ENCODE results near the gene ATG13.

The ATG13 gene

GRCh38 chr11:46643531-46643930 lies 26.2 kb downstream of the ATG13 start:
- TF ChIP-seq SUZ12 (IDR thresholded peaks at IDR 0.05; ENCODE audit: extremely low read depth, insufficient read depth, insufficient read length) (no peak), ZNF274 (IDR thresholded peaks at IDR 0.05; ENCODE audit: low read depth, low read length) (no peak), YY1 (IDR thresholded peaks at IDR 0.05; ENCODE audit: insufficient read depth, insufficient read length) (no peak)
- no peaks in the 10 kb centered on the region for H3K27me3 ChIP-seq (ENCODE audit: insufficient read depth, insufficient read length)
- H3K4me1 ChIP-seq (ENCODE audit: insufficient read depth, insufficient read length) = no peaks in the 10 kb centered on the region
- H3K9me3 ChIP-seq (ENCODE audit: insufficient read depth, low read length) = peaks cover 6% of the 10 kb centered on the region; the same call in 1 of the 2 replicates
- no peak overlapping the region for H3K4me3 ChIP-seq (ENCODE audit: insufficient read length, low read depth)
- H3K9ac ChIP-seq (ENCODE audit: insufficient read length, low read depth) = no peak overlapping the region
- no peak for DNase-seq (ENCODE audit: low read depth, low spot score)
- H3K36me3 ChIP-seq (ENCODE audit: insufficient read depth, insufficient read length, low read length) = peaks cover 58% of the 10 kb centered on the region

GRCh38 chr11:46643986-46644385 lies 26.6 kb downstream of the ATG13 start:
- H3K36me3 ChIP-seq (ENCODE audit: insufficient read depth, insufficient read length, low read length) = peaks cover 58% of the 10 kb centered on the region
- no peak for DNase-seq (ENCODE audit: low read depth, low spot score)
- no peak overlapping the region for H3K4me3 ChIP-seq (ENCODE audit: insufficient read length, low read depth)
- H3K9me3 ChIP-seq (ENCODE audit: insufficient read depth, low read length) = peaks cover 6% of the 10 kb centered on the region; the same call in 1 of the 2 replicates
- H3K27me3 ChIP-seq (ENCODE audit: insufficient read depth, insufficient read length) = no peaks in the 10 kb centered on the region
- no peaks in the 10 kb centered on the region for H3K4me1 ChIP-seq (ENCODE audit: insufficient read depth, insufficient read length)
- H3K9ac ChIP-seq (ENCODE audit: insufficient read length, low read depth) = no peak overlapping the region
- TF ChIP-seq SUZ12 (IDR thresholded peaks at IDR 0.05; ENCODE audit: extremely low read depth, insufficient read depth, insufficient read length) = no peak
- TF ChIP-seq YY1 (IDR thresholded peaks at IDR 0.05; ENCODE audit: insufficient read depth, insufficient read length) = no peak
- TF ChIP-seq ZNF274 (IDR thresholded peaks at IDR 0.05; ENCODE audit: low read depth, low read length) = no peak

- Histone ChIP-seq H3K27me3 (ENCODE audit: insufficient read depth, insufficient read length) (no peaks in the 10 kb centered on the region), H3K9ac (ENCODE audit: insufficient read length, low read depth) (no peak overlapping the region), H3K4me1 (ENCODE audit: insufficient read depth, insufficient read length) (no peaks in the 10 kb centered on the region), H3K9me3 (ENCODE audit: insufficient read depth, low read length) (no peaks in the 10 kb centered on the region), H3K36me3 (ENCODE audit: insufficient read depth, insufficient read length, low read length) (peaks cover 74% of the 10 kb centered on the region), H3K4me3 (ENCODE audit: insufficient read length, low read depth) (no peak overlapping the region)
- DNase-seq (ENCODE audit: low read depth, low spot score) = peak; percentile 43
- TF ChIP-seq YY1 (IDR thresholded peaks at IDR 0.05; ENCODE audit: insufficient read depth, insufficient read length) (no peak), SUZ12 (IDR thresholded peaks at IDR 0.05; ENCODE audit: extremely low read depth, insufficient read depth, insufficient read length) (no peak), ZNF274 (IDR thresholded peaks at IDR 0.05; ENCODE audit: low read depth, low read length) (no peak)
These were observed 31.9 kb downstream of the ATG13 start for GRCh38 chr11:46649180-46649738.

- H3K9ac ChIP-seq (ENCODE audit: insufficient read length, low read depth) = no peak overlapping the region
- H3K9me3 ChIP-seq (ENCODE audit: insufficient read depth, low read length) = no peaks in the 10 kb centered on the region
- no peak for TF ChIP-seq YY1 (IDR thresholded peaks at IDR 0.05; ENCODE audit: insufficient read depth, insufficient read length)
- TF ChIP-seq ZNF274 (IDR thresholded peaks at IDR 0.05; ENCODE audit: low read depth, low read length) = no peak
- TF ChIP-seq SUZ12 (IDR thresholded peaks at IDR 0.05; ENCODE audit: extremely low read depth, insufficient read depth, insufficient read length) = no peak
- DNase-seq (ENCODE audit: low read depth, low spot score) = no peak
- H3K4me3 ChIP-seq (ENCODE audit: insufficient read length, low read depth) = no peak overlapping the region
- H3K27me3 ChIP-seq (ENCODE audit: insufficient read depth, insufficient read length) = no peaks in the 10 kb centered on the region
- no peaks in the 10 kb centered on the region for H3K4me1 ChIP-seq (ENCODE audit: insufficient read depth, insufficient read length)
- peaks cover 84% of the 10 kb centered on the region for H3K36me3 ChIP-seq (ENCODE audit: insufficient read depth, insufficient read length, low read length)
These were observed 38.3 kb downstream of the ATG13 start for GRCh38 chr11:46655631-46656030.

- Histone ChIP-seq H3K9me3 (ENCODE audit: insufficient read depth, low read length) (no peaks in the 10 kb centered on the region), H3K4me3 (ENCODE audit: insufficient read length, low read depth) (no peak overlapping the region), H3K36me3 (ENCODE audit: insufficient read depth, insufficient read length, low read length) (peaks cover 79% of the 10 kb centered on the region), H3K4me1 (ENCODE audit: insufficient read depth, insufficient read length) (no peaks in the 10 kb centered on the region), H3K27me3 (ENCODE audit: insufficient read depth, insufficient read length) (no peaks in the 10 kb centered on the region), H3K9ac (ENCODE audit: insufficient read length, low read depth) (no peak overlapping the region)
- no peak for DNase-seq (ENCODE audit: low read depth, low spot score)
- TF ChIP-seq SUZ12 (IDR thresholded peaks at IDR 0.05; ENCODE audit: extremely low read depth, insufficient read depth, insufficient read length) = no peak
- TF ChIP-seq ZNF274 (IDR thresholded peaks at IDR 0.05; ENCODE audit: low read depth, low read length) = no peak
- TF ChIP-seq YY1 (IDR thresholded peaks at IDR 0.05; ENCODE audit: insufficient read depth, insufficient read length) = no peak
These were observed 39.8 kb downstream of the ATG13 start for GRCh38 chr11:46657186-46657585.

DNA sequence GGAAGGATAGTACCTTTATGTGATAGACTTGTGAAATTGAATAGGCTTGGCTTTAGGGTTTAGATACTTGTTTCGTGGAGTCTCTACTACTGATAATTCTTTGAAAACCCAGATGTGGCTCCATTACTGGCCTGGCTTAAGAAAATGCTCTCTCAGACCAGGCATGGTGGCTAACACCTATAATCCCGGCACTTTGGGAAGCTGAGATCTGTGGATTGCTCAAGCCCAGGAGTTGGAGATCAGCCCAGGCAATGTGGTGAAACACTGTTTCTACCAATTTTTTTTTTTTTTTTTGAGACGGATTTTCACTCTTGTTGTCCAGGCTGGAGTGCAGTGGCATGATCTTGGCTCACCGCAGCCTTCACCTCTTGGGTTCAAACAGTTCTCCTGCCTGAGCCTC lies 40.9 kb downstream of the ATG13 start:
- no peaks in the 10 kb centered on the region for H3K27me3 ChIP-seq (ENCODE audit: insufficient read depth, insufficient read length)
- TF ChIP-seq SUZ12 (IDR thresholded peaks at IDR 0.05; ENCODE audit: extremely low read depth, insufficient read depth, insufficient read length) (no peak), YY1 (IDR thresholded peaks at IDR 0.05; ENCODE audit: insufficient read depth, insufficient read length) (no peak), ZNF274 (IDR thresholded peaks at IDR 0.05; ENCODE audit: low read depth, low read length) (no peak)
- peaks cover 69% of the 10 kb centered on the region for H3K36me3 ChIP-seq (ENCODE audit: insufficient read depth, insufficient read length, low read length)
- no peak overlapping the region for H3K9ac ChIP-seq (ENCODE audit: insufficient read length, low read depth)
- DNase-seq (ENCODE audit: low read depth, low spot score) = no peak
- H3K4me3 ChIP-seq (ENCODE audit: insufficient read length, low read depth) = no peak overlapping the region
- H3K4me1 ChIP-seq (ENCODE audit: insufficient read depth, insufficient read length) = no peaks in the 10 kb centered on the region
- H3K9me3 ChIP-seq (ENCODE audit: insufficient read depth, low read length) = no peaks in the 10 kb centered on the region

GRCh38 chr11:46659908-46660307 lies 42.6 kb downstream of the ATG13 start:
- H3K4me1 ChIP-seq (ENCODE audit: insufficient read depth, insufficient read length) = no peaks in the 10 kb centered on the region
- H3K4me3 ChIP-seq (ENCODE audit: insufficient read length, low read depth) = no peak overlapping the region
- peaks cover 71% of the 10 kb centered on the region for H3K36me3 ChIP-seq (ENCODE audit: insufficient read depth, insufficient read length, low read length)
- DNase-seq (ENCODE audit: low read depth, low spot score) = no peak
- TF ChIP-seq ZNF274 (IDR thresholded peaks at IDR 0.05; ENCODE audit: low read depth, low read length) (no peak), YY1 (IDR thresholded peaks at IDR 0.05; ENCODE audit: insufficient read depth, insufficient read length) (no peak), SUZ12 (IDR thresholded peaks at IDR 0.05; ENCODE audit: extremely low read depth, insufficient read depth, insufficient read length) (no peak)
- H3K27me3 ChIP-seq (ENCODE audit: insufficient read depth, insufficient read length) = no peaks in the 10 kb centered on the region
- H3K9ac ChIP-seq (ENCODE audit: insufficient read length, low read depth) = no peak overlapping the region
- H3K9me3 ChIP-seq (ENCODE audit: insufficient read depth, low read length) = no peaks in the 10 kb centered on the region

Measured in NT2/D1 (cell line).